ENCODE data around the gene CDKAL1.

CDKAL1 gene

GRCh38 chr6:21103626-21104224 is 569.5 kb downstream of the CDKAL1 start:
- no peak for TF ChIP-seq CTCF (IDR thresholded peaks at IDR 0.05; ENCODE audit: poor library complexity, severe bottlenecking)
- H3K27ac ChIP-seq (ENCODE audit: poor library complexity, severe bottlenecking) = no peak overlapping the region
- H3K4me1 ChIP-seq (ENCODE audit: insufficient read depth, poor library complexity, severe bottlenecking) = no peaks in the 10 kb centered on the region
- H3K4me3 ChIP-seq (ENCODE audit: severe bottlenecking) = no peak overlapping the region
- DNase-seq (ENCODE audit: low spot score) = no peak
- ATAC-seq (ENCODE audit: low read depth) = no peak
- no peaks in the 10 kb centered on the region for H3K36me3 ChIP-seq (ENCODE audit: low read depth)
- H3K27me3 ChIP-seq (ENCODE audit: insufficient read depth, poor library complexity, severe bottlenecking) = no peaks in the 10 kb centered on the region
- no peaks in the 10 kb centered on the region for H3K9me3 ChIP-seq (ENCODE audit: severe bottlenecking)

DNA sequence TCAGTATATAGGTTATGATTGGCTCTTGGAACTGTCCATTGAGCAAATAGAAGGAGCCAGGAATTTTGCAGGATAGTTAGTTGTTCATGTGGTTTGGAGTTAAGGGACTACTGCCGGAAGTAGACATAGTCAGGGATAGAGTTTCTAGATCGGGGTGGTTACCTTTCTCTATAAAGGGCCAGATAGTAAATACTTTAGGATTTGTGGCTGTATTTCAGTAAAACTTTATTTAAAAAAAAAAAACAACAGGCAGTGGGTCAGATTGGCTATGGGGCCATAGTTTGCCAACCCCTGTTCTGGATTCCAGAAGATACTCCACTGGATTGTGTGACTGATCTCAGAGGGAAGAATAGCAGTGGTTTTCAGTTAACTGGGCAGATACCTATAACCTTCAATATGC is 570.0 kb downstream of the CDKAL1 start:
- H3K4me1 ChIP-seq (ENCODE audit: insufficient read depth, poor library complexity, severe bottlenecking) = peaks cover 2% of the 10 kb centered on the region
- DNase-seq (ENCODE audit: low spot score) (no peak), ATAC-seq (ENCODE audit: low read depth) (no peak)
- no peak overlapping the region for H3K4me3 ChIP-seq (ENCODE audit: severe bottlenecking)
- no peaks in the 10 kb centered on the region for H3K9me3 ChIP-seq (ENCODE audit: severe bottlenecking)
- TF ChIP-seq CTCF (IDR thresholded peaks at IDR 0.05; ENCODE audit: poor library complexity, severe bottlenecking) = no peak
- H3K27ac ChIP-seq (ENCODE audit: poor library complexity, severe bottlenecking) = no peak overlapping the region
- no peaks in the 10 kb centered on the region for H3K36me3 ChIP-seq (ENCODE audit: low read depth)
- H3K27me3 ChIP-seq (ENCODE audit: insufficient read depth, poor library complexity, severe bottlenecking) = no peaks in the 10 kb centered on the region

- Histone ChIP-seq H3K27ac (ENCODE audit: poor library complexity, severe bottlenecking) (no peak overlapping the region), H3K36me3 (ENCODE audit: low read depth) (no peaks in the 10 kb centered on the region), H3K27me3 (ENCODE audit: insufficient read depth, poor library complexity, severe bottlenecking) (no peaks in the 10 kb centered on the region), H3K4me1 (ENCODE audit: insufficient read depth, poor library complexity, severe bottlenecking) (peaks cover 27% of the 10 kb centered on the region), H3K4me3 (ENCODE audit: severe bottlenecking) (no peak overlapping the region), H3K9me3 (ENCODE audit: severe bottlenecking) (no peaks in the 10 kb centered on the region)
- ATAC-seq (ENCODE audit: low read depth) (no peak), DNase-seq (ENCODE audit: low spot score) (no peak)
- no peak for TF ChIP-seq CTCF (IDR thresholded peaks at IDR 0.05; ENCODE audit: poor library complexity, severe bottlenecking)
Measured at GRCh38 chr6:21107796-21108195, 573.5 kb downstream of the CDKAL1 start.

DNA sequence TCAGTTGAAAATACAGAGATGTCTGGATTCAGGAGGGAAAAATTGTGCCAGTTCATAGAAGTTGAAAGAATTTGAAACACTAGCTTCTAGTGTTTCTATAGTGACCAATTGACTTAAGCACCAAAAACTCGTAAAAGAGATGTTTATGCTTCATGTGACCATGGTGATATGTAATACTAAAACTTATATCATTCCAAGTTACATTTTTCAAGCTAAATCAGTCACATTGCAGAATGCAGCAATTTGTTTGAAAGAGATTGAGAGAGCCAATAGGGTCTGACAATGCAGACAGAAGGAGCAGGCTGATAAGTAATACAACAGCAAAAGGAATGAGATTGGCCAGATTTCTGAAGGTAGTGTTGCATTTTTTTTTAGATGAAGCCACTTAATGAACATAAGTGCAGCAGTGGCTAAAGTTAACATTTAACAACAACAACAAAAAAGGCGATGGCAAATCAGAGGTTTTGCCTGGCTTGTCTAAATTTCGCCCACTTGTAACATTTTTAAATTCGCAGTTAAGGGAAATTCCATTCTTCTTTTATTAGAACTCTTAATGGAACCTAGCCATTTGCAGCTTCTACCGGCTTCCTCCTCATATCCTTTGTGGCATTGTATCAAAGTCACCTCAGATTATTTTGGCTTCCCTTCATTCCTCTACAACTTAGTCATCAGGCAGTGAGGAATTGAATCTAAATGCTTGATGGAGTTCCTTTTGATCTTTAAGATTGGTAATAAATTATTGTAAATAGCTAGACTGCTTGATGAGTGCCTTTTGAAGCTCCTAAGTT is 575.3 kb downstream of the CDKAL1 start:
- Histone ChIP-seq H3K4me1 (ENCODE audit: insufficient read depth, poor library complexity, severe bottlenecking) (peaks cover 27% of the 10 kb centered on the region), H3K27me3 (ENCODE audit: insufficient read depth, poor library complexity, severe bottlenecking) (no peaks in the 10 kb centered on the region), H3K27ac (ENCODE audit: poor library complexity, severe bottlenecking) (peak overlapping the region; percentile 45), H3K36me3 (ENCODE audit: low read depth) (no peaks in the 10 kb centered on the region), H3K9me3 (ENCODE audit: severe bottlenecking) (no peaks in the 10 kb centered on the region), H3K4me3 (ENCODE audit: severe bottlenecking) (no peak overlapping the region)
- no peak for TF ChIP-seq CTCF (IDR thresholded peaks at IDR 0.05; ENCODE audit: poor library complexity, severe bottlenecking)
- DNase-seq (ENCODE audit: low spot score) = no peak
- ATAC-seq (ENCODE audit: low read depth) = peak; percentile 81

GRCh38 chr6:21110684-21111083 is 576.4 kb downstream of the CDKAL1 start:
- Histone ChIP-seq H3K9me3 (ENCODE audit: severe bottlenecking) (no peaks in the 10 kb centered on the region), H3K36me3 (ENCODE audit: low read depth) (no peaks in the 10 kb centered on the region), H3K27me3 (ENCODE audit: insufficient read depth, poor library complexity, severe bottlenecking) (no peaks in the 10 kb centered on the region), H3K4me1 (ENCODE audit: insufficient read depth, poor library complexity, severe bottlenecking) (peaks cover 27% of the 10 kb centered on the region), H3K27ac (ENCODE audit: poor library complexity, severe bottlenecking) (peak overlapping the region; percentile 45), H3K4me3 (ENCODE audit: severe bottlenecking) (no peak overlapping the region)
- DNase-seq (ENCODE audit: low spot score) = no peak
- no peak for ATAC-seq (ENCODE audit: low read depth)
- TF ChIP-seq CTCF (IDR thresholded peaks at IDR 0.05; ENCODE audit: poor library complexity, severe bottlenecking) = no peak
